ENCODE data around the gene PEX6. TPM values are rescaled to one million over a fixed set of nuclear protein-coding genes. Genes with fewer than 3 reads are reported as not detected.

PEX6 gene
- total and polyA plus RNA-seq, 2 of the 13 experiments (the other 11 are each of a cell fraction or from before 2014, with no cell fraction given) = 5.1 to 6.7 TPM

- no peak for TF ChIP-seq ZNF552 (CRISPR knock-in tag; IDR thresholded peaks at IDR 0.05; ENCODE audit: borderline replicate concordance)
- TF ChIP-seq PATZ1 (CRISPR knock-in tag; IDR thresholded peaks at IDR 0.05) = no peak; the same call in 1 of the 2 replicates
- TF ChIP-seq HIVEP1 (CRISPR knock-in tag; IDR thresholded peaks at IDR 0.05) = no peak
- TF ChIP-seq NCOA1 (CRISPR knock-in tag; IDR thresholded peaks at IDR 0.05) = no peak
- no peak for TF ChIP-seq ZNF20 (CRISPR knock-in tag; IDR thresholded peaks at IDR 0.05)
- TF ChIP-seq ZFP82 (CRISPR knock-in tag; IDR thresholded peaks at IDR 0.05; ENCODE audit: borderline replicate concordance) = no peak
- no peak for TF ChIP-seq ATF4 (CRISPR knock-in tag; IDR thresholded peaks at IDR 0.05)
- no peak for TF ChIP-seq BORCS8-MEF2B (CRISPR knock-in tag; IDR thresholded peaks at IDR 0.05)
- TF ChIP-seq MEIS2 (CRISPR knock-in tag; IDR thresholded peaks at IDR 0.05) = no peak
- TF ChIP-seq TFAP4 (IDR thresholded peaks at IDR 0.05; ENCODE audit: borderline replicate concordance, low read depth) = peak; percentile 91
- peak; percentile 65; the same call in 1 of the 2 replicates for TF ChIP-seq POGK (CRISPR knock-in tag; conservative IDR thresholded peaks at IDR 0.05)
- peak; percentile 22; the same call in 1 of the 2 replicates for TF ChIP-seq ZNF335 (CRISPR knock-in tag; IDR thresholded peaks at IDR 0.05)
- TF ChIP-seq ZMYM2 (CRISPR knock-in tag; IDR thresholded peaks at IDR 0.05) = no peak; the same call in 1 of the 2 replicates
- TF ChIP-seq CHD4 (IDR thresholded peaks at IDR 0.05; ENCODE audit: borderline replicate concordance, low read length) = no peak
- TF ChIP-seq CREM (IDR thresholded peaks at IDR 0.05) = peak; percentile 98
- no peak for TF ChIP-seq CREM (CRISPR knock-in tag; IDR thresholded peaks at IDR 0.05)
- TF ChIP-seq ZNF570 (CRISPR knock-in tag; IDR thresholded peaks at IDR 0.05; ENCODE audit: borderline replicate concordance) = no peak
- peak; percentile 99 for TF ChIP-seq BHLHE40 (IDR thresholded peaks at IDR 0.05; ENCODE audit: low read length)
- 0 out of 2 replicates have a peak, but pooled peaks have one; percentile 29 for TF ChIP-seq NRL (CRISPR knock-in tag; IDR thresholded peaks at IDR 0.05; ENCODE audit: borderline replicate concordance)
- TF ChIP-seq ZNF768 (CRISPR knock-in tag; IDR thresholded peaks at IDR 0.05) = peak; percentile 47; the same call in 1 of the 2 replicates
- peak; percentile 77 for TF ChIP-seq PHF8 (CRISPR knock-in tag; IDR thresholded peaks at IDR 0.05)
- TF ChIP-seq MTERF4 (CRISPR knock-in tag; IDR thresholded peaks at IDR 0.05) = 0 out of 2 replicates have a peak, but pooled peaks have one; percentile 7
- no peak for TF ChIP-seq POLR2AphosphoS2 (IDR thresholded peaks at IDR 0.05; ENCODE audit: low read depth, low read length)
These were observed 35.0 kb upstream of the PEX6 start, which contains the start of the genes KLHDC3 and MEA1 (continued) for GRCh38 chr6:43013843-43014433.

Data from HepG2 (cell line).